Gastrocnemius medialis (tissue), 4 donors: ENCODE results near the gene PRPF40B. TPM values are rescaled to one million over a fixed set of nuclear protein-coding genes. Genes with fewer than 3 reads are reported as not detected.

Experiments
- ATAC-seq, 2 donors: fragments of 150-250 bp; one replicate each; pipeline ENCODE4 v1.9.1; 2016
- DNase-seq, 2 donors: peaks; one replicate each; pipeline ENCODE4 v3.0.0-alpha.2; 2019
- H3K27ac ChIP-seq, 4 donors: fragments of 200-600 bp; sonication (generic); 1 replicate in 1 of 4; 2 replicates in 3 of 4; pipeline ENCODE4 v1.5.1; 2016 to 2018; ENCODE audit warnings: mild to moderate bottlenecking in 2 of 4, moderate library complexity in 1 of 4
- H3K27me3 ChIP-seq, 3 donors: fragments of 200-600 bp; sonication (generic) in 2 of 3; 1 replicate in 1 of 3; 2 replicates in 2 of 3; pipeline versions ENCODE4 v1.5.1 to v1.6.0; 2016 to 2019; ENCODE audit warnings: mild to moderate bottlenecking in 1 of 3, moderate library complexity in 1 of 3
- H3K36me3 ChIP-seq, 2 donors: fragments of 200-600 bp; sonication (generic) in 1 of 2; one replicate each; pipeline ENCODE4 v1.5.1; 2017 to 2018
- H3K4me1 ChIP-seq, 2 donors: fragments of 200-600 bp; sonication (generic) in 1 of 2; one replicate each; pipeline ENCODE4 v1.5.1; 2016 to 2017; ENCODE audit warnings: mild to moderate bottlenecking in 2 of 2
- H3K4me3 ChIP-seq, 4 donors: fragments of 200-600 bp; sonication (generic) in 3 of 4; 1 replicate in 1 of 4; 2 replicates in 3 of 4; pipeline ENCODE4 v1.5.1; 2016 to 2019; ENCODE audit warnings: mild to moderate bottlenecking in 2 of 4
- H3K9me3 ChIP-seq, 3 donors: fragments of 200-600 bp; sonication (generic) in 2 of 3; 1 replicate in 1 of 3; 2 replicates in 2 of 3; pipeline ENCODE4 v1.5.1; 2016 to 2019
- CTCF ChIP-seq, 5 experiments: fragments of 450-650 bp in 3 of 5; fragments of 200-600 bp in 2 of 5; sonication (generic) in 2 of 5; IDR thresholded peaks in 4 of 5; conservative IDR thresholded peaks in 1 of 5; 1 replicate in 4 of 5; 2 replicates in 1 of 5; pipeline ENCODE4 v1.5.1; 2016 to 2019; ENCODE audit warnings: antibody characterized with exemption in 5 of 5, mild to moderate bottlenecking in 3 of 5, moderate library complexity in 3 of 5
- POLR2A ChIP-seq, 2 donors: fragments of 450-650 bp; IDR thresholded peaks; one replicate each; pipeline ENCODE4 v1.6.1; 2017; ENCODE audit warnings: antibody characterized with exemption in 2 of 2, mild to moderate bottlenecking in 2 of 2, moderate library complexity in 2 of 2
- in situ Hi-C, 4 donors: fragments of 200-750 bp; cut with MboI; loops; one replicate each; pipeline versions ENCODE4 v1.15.0 to v1.8.0; 2017; ENCODE audit warnings: low sequenced_read_pairs in 4 of 4
- intact Hi-C: fragments of 100-400 bp; cut with DNase I; formaldehyde crosslinking; loops from one replicate; pipeline ENCODE4 v1.15.1; 2023; ENCODE audit warnings: low total_unique reads
- total RNA-seq, 4 donors: library from RNA; depleted of rRNA; stranded (reverse); fragments of >200 nt; gene quantifications; one replicate each; pipeline versions ENCODE4 v1.1.0 to v1.2.3, GENCODE V29; 2016

Gene PRPF40B
- total RNA-seq, 4 donors from 2014 or later = 17.6 to 21.3 (median 20.2) TPM

DNA sequence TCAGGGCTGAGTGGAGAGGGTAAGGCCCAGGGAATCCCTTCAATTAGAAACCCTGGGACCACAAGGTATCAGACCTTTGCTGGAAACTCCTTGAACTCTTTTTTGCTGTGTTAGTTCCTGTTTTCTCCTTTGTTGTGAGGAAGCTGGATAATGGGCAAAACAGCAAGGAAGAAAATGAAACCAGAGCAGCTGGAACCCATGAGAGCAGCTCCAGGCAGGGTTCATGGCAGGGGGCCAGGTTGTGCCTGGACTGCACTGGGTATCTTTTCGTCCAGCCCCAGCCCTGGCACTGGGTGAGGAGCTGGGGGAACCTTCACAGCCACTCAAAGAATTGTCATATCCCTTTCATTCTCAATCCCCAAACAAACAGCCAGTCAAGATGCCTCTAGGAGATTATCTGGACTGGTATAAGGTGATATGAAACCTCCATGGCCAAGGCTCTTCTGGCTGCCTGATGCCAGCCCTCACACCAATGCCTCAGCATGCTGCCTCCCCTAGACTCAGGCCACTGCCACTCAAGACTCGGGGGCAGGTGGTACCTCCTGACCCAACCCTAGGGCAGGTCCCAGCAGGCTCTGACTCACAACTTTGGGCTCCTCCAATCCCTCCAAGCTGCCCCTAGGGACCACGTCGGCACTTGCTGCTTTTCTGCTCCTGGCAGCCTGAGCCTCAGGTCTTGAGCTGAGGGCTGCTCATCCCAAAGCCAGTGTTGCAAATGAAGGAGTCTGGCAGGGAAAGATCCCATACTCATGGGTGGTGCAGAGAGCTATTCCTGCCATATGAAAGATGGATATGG lies 34.4 kb upstream of the PRPF40B start:
- intact Hi-C loops = no loop called here

DNA sequence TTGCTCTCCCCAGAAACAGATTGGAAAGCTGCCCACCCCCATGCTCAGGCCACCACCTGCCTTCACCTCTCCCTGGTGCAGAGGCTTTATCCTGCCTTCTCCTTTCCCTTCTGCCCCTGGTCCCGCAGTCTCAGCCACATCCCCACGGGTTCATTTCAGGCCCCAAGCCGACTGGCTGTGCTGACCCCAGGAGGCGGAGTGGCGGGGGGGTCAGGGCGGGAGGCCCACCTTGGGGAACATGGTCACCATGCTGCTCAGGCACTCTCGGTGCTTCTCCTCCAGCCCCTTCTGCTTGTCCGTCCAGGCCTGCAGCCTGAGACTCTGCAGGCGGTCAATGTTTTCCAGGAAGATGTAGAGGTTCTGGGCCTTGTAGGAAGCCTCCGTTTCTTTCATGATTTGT lies 24.8 kb upstream of the PRPF40B start:
- H3K27ac ChIP-seq = no peak overlapping the region
- TF ChIP-seq POLR2A (IDR thresholded peaks at IDR 0.05) (no peak), CTCF (IDR thresholded peaks at IDR 0.05 in 4 of 5, conservative IDR thresholded peaks at IDR 0.05 in 1 of 5) (no peak)
- no peaks in the 10 kb centered on the region for H3K9me3 ChIP-seq
- DNase-seq (no peak), ATAC-seq (no peak)
- no peaks in the 10 kb centered on the region for H3K27me3 ChIP-seq
- H3K4me3 ChIP-seq = no peak overlapping the region
- H3K36me3 ChIP-seq = no peaks in the 10 kb centered on the region
- no peaks in the 10 kb centered on the region for H3K4me1 ChIP-seq
- in situ Hi-C loops = no loop called here
- intact Hi-C loops = no loop called here

More for the DNA sequence above, 34.4 kb upstream of the PRPF40B start:
- Histone ChIP-seq H3K27me3 (no peaks in the 10 kb centered on the region), H3K27ac (no peak overlapping the region), H3K4me3 (no peak overlapping the region), H3K4me1 (peaks cover 0 to 6% of the 10 kb centered on the region in 2 donors), H3K9me3 (no peaks in the 10 kb centered on the region), H3K36me3 (peaks cover 0 to 5% of the 10 kb centered on the region in 2 donors)
- no peak for TF ChIP-seq POLR2A (IDR thresholded peaks at IDR 0.05)
- TF ChIP-seq CTCF (IDR thresholded peaks at IDR 0.05 in 4 of 5, conservative IDR thresholded peaks at IDR 0.05 in 1 of 5) = no peak
- ATAC-seq = no peak
- no peak for DNase-seq
- in situ Hi-C loops = no loop called here

DNA sequence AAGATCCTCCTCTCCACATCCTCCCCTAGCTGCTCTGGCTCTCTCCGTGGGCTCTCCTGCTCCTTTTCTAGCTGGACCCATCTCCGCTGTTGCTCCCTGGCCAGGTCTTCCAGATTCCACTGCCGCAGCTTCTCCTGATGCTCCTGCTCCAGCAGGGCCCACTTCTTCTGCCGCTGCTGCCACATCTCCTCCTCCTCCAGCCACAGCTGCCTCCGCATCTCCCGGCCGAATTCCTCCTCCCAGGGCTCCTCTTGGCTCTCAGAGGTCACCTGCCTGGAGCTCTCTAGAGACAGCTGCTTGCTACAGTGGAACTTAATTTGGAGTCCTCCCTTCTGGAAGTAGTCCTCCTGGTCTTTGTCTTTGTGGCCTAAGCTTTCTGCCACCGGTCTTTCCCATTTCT lies 23.4 kb upstream of the PRPF40B start:
- no peaks in the 10 kb centered on the region for H3K27me3 ChIP-seq
- no peak for DNase-seq
- H3K27ac ChIP-seq = no peak overlapping the region
- no peak for ATAC-seq
- H3K36me3 ChIP-seq = no peaks in the 10 kb centered on the region
- no peak overlapping the region for H3K4me3 ChIP-seq
- H3K4me1 ChIP-seq = no peaks in the 10 kb centered on the region
- H3K9me3 ChIP-seq = no peaks in the 10 kb centered on the region
- intact Hi-C loops = no loop called here
- in situ Hi-C loops = no loop called here
- no peak for TF ChIP-seq CTCF (IDR thresholded peaks at IDR 0.05 in 4 of 5, conservative IDR thresholded peaks at IDR 0.05 in 1 of 5)
- TF ChIP-seq POLR2A (IDR thresholded peaks at IDR 0.05) = no peak

- no peak overlapping the region for H3K4me3 ChIP-seq
- DNase-seq (no peak), ATAC-seq (no peak)
- no peaks in the 10 kb centered on the region for H3K36me3 ChIP-seq
- no peaks in the 10 kb centered on the region for H3K27me3 ChIP-seq
- in situ Hi-C loops = no loop called here
- H3K4me1 ChIP-seq = no peaks in the 10 kb centered on the region
- TF ChIP-seq POLR2A (IDR thresholded peaks at IDR 0.05) (no peak), CTCF (IDR thresholded peaks at IDR 0.05 in 4 of 5, conservative IDR thresholded peaks at IDR 0.05 in 1 of 5) (no peak)
- H3K9me3 ChIP-seq = no peaks in the 10 kb centered on the region
- intact Hi-C loops = no loop called here
- no peak overlapping the region for H3K27ac ChIP-seq
Measured at GRCh38 chr12:49603721-49604120, 19.6 kb upstream of the PRPF40B start.
